ENCODE results near the gene TESK2.

DNA sequence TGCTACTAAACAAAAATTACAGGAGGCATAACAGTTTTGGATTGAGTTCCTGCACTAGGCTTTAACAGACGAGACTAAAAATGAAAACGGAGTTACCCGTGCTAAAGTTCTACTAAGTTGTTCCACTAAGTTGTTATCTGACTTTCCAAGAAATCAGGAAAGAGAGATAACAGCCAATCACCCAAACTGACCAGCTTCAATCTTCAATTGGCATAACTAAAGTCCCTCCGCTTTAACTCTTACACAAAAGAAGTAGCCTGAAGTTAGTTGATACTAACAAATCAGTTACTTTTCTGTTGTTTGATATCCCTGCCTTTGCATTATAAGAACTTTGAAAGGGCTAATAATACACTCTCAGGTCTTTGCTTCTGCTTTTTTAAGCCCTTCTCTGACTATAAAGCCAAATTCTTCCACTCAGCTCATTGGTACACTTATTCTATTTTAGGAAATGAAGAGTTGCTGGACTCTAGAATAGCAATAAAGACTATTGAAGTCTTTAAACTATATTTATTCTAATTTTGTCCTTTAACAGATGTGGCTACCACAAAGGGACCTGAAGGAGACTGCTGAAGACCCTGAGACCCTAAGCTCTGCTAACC lies 61.3 kb downstream of the TESK2 start:
- no peak for TF ChIP-seq POLR2A (IDR thresholded peaks at IDR 0.05)
- TF ChIP-seq, protein P1, sequence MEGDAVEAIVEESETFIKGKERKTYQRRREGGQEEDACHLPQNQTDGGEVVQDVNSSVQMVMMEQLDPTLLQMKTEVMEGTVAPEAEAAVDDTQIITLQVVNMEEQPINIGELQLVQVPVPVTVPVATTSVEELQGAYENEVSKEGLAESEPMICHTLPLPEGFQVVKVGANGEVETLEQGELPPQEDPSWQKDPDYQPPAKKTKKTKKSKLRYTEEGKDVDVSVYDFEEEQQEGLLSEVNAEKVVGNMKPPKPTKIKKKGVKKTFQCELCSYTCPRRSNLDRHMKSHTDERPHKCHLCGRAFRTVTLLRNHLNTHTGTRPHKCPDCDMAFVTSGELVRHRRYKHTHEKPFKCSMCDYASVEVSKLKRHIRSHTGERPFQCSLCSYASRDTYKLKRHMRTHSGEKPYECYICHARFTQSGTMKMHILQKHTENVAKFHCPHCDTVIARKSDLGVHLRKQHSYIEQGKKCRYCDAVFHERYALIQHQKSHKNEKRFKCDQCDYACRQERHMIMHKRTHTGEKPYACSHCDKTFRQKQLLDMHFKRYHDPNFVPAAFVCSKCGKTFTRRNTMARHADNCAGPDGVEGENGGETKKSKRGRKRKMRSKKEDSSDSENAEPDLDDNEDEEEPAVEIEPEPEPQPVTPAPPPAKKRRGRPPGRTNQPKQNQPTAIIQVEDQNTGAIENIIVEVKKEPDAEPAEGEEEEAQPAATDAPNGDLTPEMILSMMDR (IDR thresholded peaks at IDR 0.05), result no peak
- TF ChIP-seq EP300 (IDR thresholded peaks at IDR 0.05), result no peak
- TF ChIP-seq POLR2AphosphoS5 (IDR thresholded peaks at IDR 0.05), result no peak

Data from sigmoid colon (tissue), 4 donors.